ENCODE data around the gene PFAS.

The PFAS gene

GRCh38 chr17:8300627-8301242 is 51.6 kb downstream of the PFAS start:
- peak; percentile 82 for DNase-seq

- no peak for DNase-seq
Observed at GRCh38 chr17:8310601-8311123, 61.6 kb downstream of the PFAS start.

DNA sequence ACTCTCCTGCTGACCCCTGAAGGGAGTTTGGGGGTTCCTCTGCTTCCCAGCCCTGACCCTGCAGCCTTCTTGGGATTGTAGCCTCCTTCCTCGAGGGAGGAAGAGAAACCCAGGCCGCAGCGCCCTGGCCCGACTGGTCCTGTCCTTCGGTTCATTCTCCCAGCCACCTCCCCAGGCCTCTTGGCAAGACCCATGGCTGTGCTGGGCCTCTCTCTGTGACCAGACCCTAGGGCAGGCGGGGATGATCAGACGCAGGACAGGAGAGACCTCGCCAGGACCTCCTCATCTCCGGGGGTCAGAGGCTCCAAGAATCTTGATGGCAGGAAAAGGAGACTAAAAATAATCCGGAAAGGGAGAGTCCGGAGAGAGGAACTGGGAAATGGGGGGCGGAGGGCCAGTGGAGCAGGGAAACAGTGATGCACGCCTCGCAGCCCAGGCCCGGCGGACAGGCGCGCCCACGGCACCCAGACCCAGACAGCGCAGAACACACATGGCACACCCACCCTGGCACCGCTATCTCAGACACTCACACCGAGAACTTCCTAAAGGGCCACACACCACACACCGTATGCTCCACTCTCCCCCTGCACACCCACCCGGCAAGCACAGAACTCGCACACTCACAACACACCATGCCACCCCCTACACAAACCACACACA is 62.2 kb downstream of the PFAS start:
- no peak for DNase-seq

GRCh38 chr17:8312251-8312650 is 63.2 kb downstream of the PFAS start:
- DNase-seq = no peak

- no peak for DNase-seq
Observed at GRCh38 chr17:8312726-8313600, 63.9 kb downstream of the PFAS start.

GRCh38 chr17:8314797-8315763 is 66.0 kb downstream of the PFAS start:
- no peak for DNase-seq

DNA sequence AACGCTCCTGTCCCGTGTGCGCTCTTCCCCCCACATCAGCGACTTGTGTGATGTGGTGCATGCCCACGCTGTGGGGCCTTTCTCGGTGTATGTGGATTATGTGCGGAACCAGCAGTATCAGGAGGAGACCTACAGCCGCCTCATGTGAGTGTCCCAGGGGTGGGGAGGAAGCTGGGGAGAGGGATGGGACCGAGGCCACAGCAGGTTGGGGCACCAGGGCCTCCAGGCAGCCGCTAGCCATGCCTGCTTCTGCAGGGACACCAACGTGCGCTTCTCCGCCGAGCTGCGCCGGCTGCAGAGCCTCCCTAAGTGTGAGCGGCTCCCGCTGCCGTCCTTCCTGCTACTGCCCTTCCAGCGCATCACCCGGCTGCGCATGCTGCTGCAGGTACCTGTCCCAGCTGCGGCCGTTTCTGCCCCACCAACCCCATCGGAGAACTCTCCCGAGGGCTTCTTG is 66.7 kb downstream of the PFAS start:
- no peak for DNase-seq

- DNase-seq = no peak
Observed at GRCh38 chr17:8318010-8318935, 69.2 kb downstream of the PFAS start.
